GM23338 (cell line): Measurements from ENCODE around the gene CCDC86.

Source experiments
- CREB1 ChIP-seq: fragments of 250-450 bp; sonication (Bioruptor Pico); IDR thresholded peaks from 2 replicates; pipeline ENCODE4 v1.5.0; 2020; ENCODE audit warnings: low read depth, mild to moderate bottlenecking, moderate library complexity
- EZH2 ChIP-seq: fragments of 200-600 bp; sonication (generic); IDR thresholded peaks from one replicate; pipeline ENCODE4 v1.8.0; 2017; ENCODE audit warnings: antibody characterized with exemption, mild to moderate bottlenecking, low read depth; ENCODE audit not compliant: unreplicated experiment
- JUNB ChIP-seq: IDR thresholded peaks from one replicate; pipeline ENCODE4 v1.6.1; 2016; ENCODE audit warnings: antibody characterized with exemption; ENCODE audit not compliant: unreplicated experiment
- NANOG ChIP-seq: IDR thresholded peaks from 2 replicates; pipeline ENCODE4 v1.6.1; 2016; ENCODE audit warnings: antibody characterized with exemption, borderline replicate concordance
- POLR2AphosphoS5 ChIP-seq: IDR thresholded peaks from 2 replicates; pipeline ENCODE4 v1.6.1; 2016; ENCODE audit warnings: antibody characterized with exemption, low read depth
- TF ChIP-seq, protein P1 (sequence below), 2 experiments: fragments of 200-600 bp in 1 of 2; sonication (generic) in 1 of 2; conservative IDR thresholded peaks; 2 replicates each; pipeline versions ENCODE4 v1.5.1 to v1.6.1; 2016 to 2017; ENCODE audit warnings: antibody characterized with exemption in 2 of 2, low read depth in 2 of 2, mild to moderate bottlenecking in 2 of 2, moderate library complexity in 1 of 2
- TF ChIP-seq, protein P2 (sequence below): IDR thresholded peaks from one replicate; pipeline ENCODE4 v1.6.1; 2018; ENCODE audit warnings: antibody characterized with exemption; ENCODE audit not compliant: unreplicated experiment

DNA sequence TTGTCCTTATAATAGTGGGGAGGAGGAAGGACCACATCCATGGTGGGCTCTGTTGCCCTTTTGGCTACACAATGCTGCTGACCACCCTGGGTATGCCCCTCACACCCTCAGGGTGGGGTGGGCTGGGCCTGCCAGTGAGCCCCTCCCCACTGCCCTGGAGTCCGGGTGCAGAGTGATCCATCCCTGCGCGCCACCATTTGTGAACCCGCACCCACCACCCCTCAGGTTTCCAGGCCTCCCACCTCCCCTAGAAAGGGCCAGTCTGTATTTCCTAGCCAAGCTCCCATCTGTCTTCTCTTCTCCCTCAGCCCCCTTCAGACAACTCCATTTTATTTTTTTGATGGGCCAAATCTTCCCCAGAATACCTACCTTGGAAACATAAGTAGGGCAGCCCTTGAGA lies 31.8 kb upstream of the CCDC86 start:
- TF ChIP-seq, protein P1, sequence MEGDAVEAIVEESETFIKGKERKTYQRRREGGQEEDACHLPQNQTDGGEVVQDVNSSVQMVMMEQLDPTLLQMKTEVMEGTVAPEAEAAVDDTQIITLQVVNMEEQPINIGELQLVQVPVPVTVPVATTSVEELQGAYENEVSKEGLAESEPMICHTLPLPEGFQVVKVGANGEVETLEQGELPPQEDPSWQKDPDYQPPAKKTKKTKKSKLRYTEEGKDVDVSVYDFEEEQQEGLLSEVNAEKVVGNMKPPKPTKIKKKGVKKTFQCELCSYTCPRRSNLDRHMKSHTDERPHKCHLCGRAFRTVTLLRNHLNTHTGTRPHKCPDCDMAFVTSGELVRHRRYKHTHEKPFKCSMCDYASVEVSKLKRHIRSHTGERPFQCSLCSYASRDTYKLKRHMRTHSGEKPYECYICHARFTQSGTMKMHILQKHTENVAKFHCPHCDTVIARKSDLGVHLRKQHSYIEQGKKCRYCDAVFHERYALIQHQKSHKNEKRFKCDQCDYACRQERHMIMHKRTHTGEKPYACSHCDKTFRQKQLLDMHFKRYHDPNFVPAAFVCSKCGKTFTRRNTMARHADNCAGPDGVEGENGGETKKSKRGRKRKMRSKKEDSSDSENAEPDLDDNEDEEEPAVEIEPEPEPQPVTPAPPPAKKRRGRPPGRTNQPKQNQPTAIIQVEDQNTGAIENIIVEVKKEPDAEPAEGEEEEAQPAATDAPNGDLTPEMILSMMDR (conservative IDR thresholded peaks at IDR 0.05; ENCODE audit: low read depth in 2 of 2) = no peak
- TF ChIP-seq, protein P2, sequence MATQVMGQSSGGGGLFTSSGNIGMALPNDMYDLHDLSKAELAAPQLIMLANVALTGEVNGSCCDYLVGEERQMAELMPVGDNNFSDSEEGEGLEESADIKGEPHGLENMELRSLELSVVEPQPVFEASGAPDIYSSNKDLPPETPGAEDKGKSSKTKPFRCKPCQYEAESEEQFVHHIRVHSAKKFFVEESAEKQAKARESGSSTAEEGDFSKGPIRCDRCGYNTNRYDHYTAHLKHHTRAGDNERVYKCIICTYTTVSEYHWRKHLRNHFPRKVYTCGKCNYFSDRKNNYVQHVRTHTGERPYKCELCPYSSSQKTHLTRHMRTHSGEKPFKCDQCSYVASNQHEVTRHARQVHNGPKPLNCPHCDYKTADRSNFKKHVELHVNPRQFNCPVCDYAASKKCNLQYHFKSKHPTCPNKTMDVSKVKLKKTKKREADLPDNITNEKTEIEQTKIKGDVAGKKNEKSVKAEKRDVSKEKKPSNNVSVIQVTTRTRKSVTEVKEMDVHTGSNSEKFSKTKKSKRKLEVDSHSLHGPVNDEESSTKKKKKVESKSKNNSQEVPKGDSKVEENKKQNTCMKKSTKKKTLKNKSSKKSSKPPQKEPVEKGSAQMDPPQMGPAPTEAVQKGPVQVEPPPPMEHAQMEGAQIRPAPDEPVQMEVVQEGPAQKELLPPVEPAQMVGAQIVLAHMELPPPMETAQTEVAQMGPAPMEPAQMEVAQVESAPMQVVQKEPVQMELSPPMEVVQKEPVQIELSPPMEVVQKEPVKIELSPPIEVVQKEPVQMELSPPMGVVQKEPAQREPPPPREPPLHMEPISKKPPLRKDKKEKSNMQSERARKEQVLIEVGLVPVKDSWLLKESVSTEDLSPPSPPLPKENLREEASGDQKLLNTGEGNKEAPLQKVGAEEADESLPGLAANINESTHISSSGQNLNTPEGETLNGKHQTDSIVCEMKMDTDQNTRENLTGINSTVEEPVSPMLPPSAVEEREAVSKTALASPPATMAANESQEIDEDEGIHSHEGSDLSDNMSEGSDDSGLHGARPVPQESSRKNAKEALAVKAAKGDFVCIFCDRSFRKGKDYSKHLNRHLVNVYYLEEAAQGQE = no peak
- TF ChIP-seq EZH2 = no peak
- no peak for TF ChIP-seq JUNB
- TF ChIP-seq CREB1 (CRISPR knock-in tag) = no peak
- no peak for TF ChIP-seq NANOG
- TF ChIP-seq POLR2AphosphoS5 = no peak
